Gastrocnemius medialis (tissue), 4 donors: Measurements from ENCODE around the gene ABCA12.

Source experiments
- CTCF ChIP-seq, 5 experiments: fragments of 450-650 bp in 3 of 5; fragments of 200-600 bp in 2 of 5; sonication (generic) in 2 of 5; IDR thresholded peaks in 4 of 5; conservative IDR thresholded peaks in 1 of 5; 1 replicate in 4 of 5; 2 replicates in 1 of 5; pipeline ENCODE4 v1.5.1; 2016 to 2019; ENCODE audit warnings: antibody characterized with exemption in 5 of 5, mild to moderate bottlenecking in 3 of 5, moderate library complexity in 3 of 5
- POLR2A ChIP-seq, 2 donors: fragments of 450-650 bp; IDR thresholded peaks; one replicate each; pipeline ENCODE4 v1.6.1; 2017; ENCODE audit warnings: antibody characterized with exemption in 2 of 2, mild to moderate bottlenecking in 2 of 2, moderate library complexity in 2 of 2

DNA sequence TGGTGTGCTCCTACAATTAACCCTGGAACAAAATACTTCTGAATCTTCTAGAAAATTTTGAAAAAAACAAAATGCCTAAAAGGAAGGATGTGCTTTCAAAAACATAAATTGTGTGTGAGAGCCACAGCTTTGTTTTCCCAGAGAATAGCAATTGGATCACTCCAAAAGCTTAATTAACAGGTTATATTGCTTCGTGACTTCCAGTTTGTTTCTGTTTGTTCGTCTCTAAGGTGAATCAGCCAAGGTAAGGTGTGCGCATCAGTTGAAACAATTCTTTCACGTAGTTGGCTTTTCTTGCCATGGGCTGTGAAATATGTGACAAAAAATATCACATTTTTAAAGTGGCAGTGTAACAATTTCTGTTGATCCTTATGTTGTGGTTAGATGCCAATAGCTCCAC lies 238.7 kb downstream of the ABCA12 start:
- TF ChIP-seq CTCF (IDR thresholded peaks at IDR 0.05 in 4 of 5, conservative IDR thresholded peaks at IDR 0.05 in 1 of 5) (no peak), POLR2A (IDR thresholded peaks at IDR 0.05) (no peak)
